PC-3 (cell line): Measurements from ENCODE around the gene CC2D2A. TPM values are rescaled to one million over a fixed set of nuclear protein-coding genes. Genes with fewer than 3 reads are reported as not detected.

Experiments used
- ATAC-seq: fragments of 200-7000 bp; cut with Tn5 transposase; 2 replicates; pipeline ENCODE4 v1.9.1; 2020; ENCODE audit warnings: mild to moderate bottlenecking, moderate library complexity
- BruUV-seq: library from RNA; stranded (reverse); fragments of 400-500 nt; replicated peaks from 2 replicates; lab custom pipeline; 2021; lab: Mats Ljungman, UMichigan
- CTCF ChIA-PET: fragments of 300-600 bp; sonication (Branson Sonifier 250); formaldehyde crosslinking; loops from one replicate; lab custom pipeline; 2022; ENCODE audit warnings: antibody characterized with exemption; lab: Charles Lee
- POLR2A ChIA-PET: fragments of 300-600 bp; sonication (Branson Sonifier 250); formaldehyde crosslinking; loops from one replicate; lab custom pipeline; 2022; ENCODE audit warnings: antibody characterized with exemption; ENCODE audit not compliant: unreplicated experiment; lab: Charles Lee
- DNase-seq: peaks from one replicate; pipeline ENCODE4 v3.0.0-alpha.2; 2015
- H2AFZ ChIP-seq: fragments of 300-600 bp; sonication (generic); 2 replicates; pipeline ENCODE4 v1.6.0; 2016; ENCODE audit warnings: antibody characterized with exemption, low read length
- H3F3A ChIP-seq: fragments of 300-600 bp; sonication (generic); one replicate; pipeline ENCODE4 v1.6.0; 2017; ENCODE audit warnings: antibody characterized with exemption, low read length, control low read depth, mild to moderate bottlenecking; ENCODE audit not compliant: unreplicated experiment
- H3K27ac ChIP-seq: fragments of 300-600 bp; sonication (generic); 2 replicates; pipeline ENCODE4 v1.5.1; 2016; ENCODE audit warnings: mild to moderate bottlenecking, low read length
- H3K27me3 ChIP-seq: fragments of 300-600 bp; sonication (generic); 2 replicates; pipeline ENCODE4 v1.6.1; 2016; ENCODE audit warnings: low read length, mixed read lengths
- H3K36me3 ChIP-seq: fragments of 300-600 bp; sonication (generic); 2 replicates; pipeline ENCODE4 v1.6.1; 2016; ENCODE audit warnings: low read depth, mixed run types, low read length, mixed read lengths
- H3K4me1 ChIP-seq: fragments of 300-600 bp; sonication (generic); 2 replicates; pipeline ENCODE4 v1.5.1; 2016; ENCODE audit warnings: low read length; ENCODE audit not compliant: insufficient read depth
- H3K4me2 ChIP-seq: fragments of 300-600 bp; sonication (generic); 2 replicates; pipeline ENCODE4 v1.6.0; 2016; ENCODE audit warnings: low read length
- H3K4me3 ChIP-seq: fragments of 300-600 bp; sonication (generic); 2 replicates; pipeline ENCODE4 v1.5.1; 2016; ENCODE audit warnings: mild to moderate bottlenecking, low read length, mixed read lengths
- H3K79me2 ChIP-seq: fragments of 300-600 bp; sonication (generic); 2 replicates; pipeline ENCODE4 v1.6.1; 2017; ENCODE audit warnings: low read length, mixed read lengths
- H3K9ac ChIP-seq: fragments of 300-600 bp; sonication (generic); 2 replicates; pipeline ENCODE4 v1.6.0; 2016; ENCODE audit warnings: mild to moderate bottlenecking, low read length
- H3K9me2 ChIP-seq: fragments of 300-600 bp; sonication (generic); replicated peaks from 2 replicates; pipeline ENCODE4 v1.6.1; 2016; ENCODE audit warnings: mixed run types, low read length, mixed read lengths
- H3K9me3 ChIP-seq: fragments of 300-600 bp; sonication (generic); 2 replicates; pipeline ENCODE4 v1.6.1; 2016; ENCODE audit warnings: low read length, mixed read lengths
- H4K20me1 ChIP-seq: fragments of 300-600 bp; sonication (generic); 2 replicates; pipeline ENCODE4 v1.6.1; 2016; ENCODE audit warnings: low read length, mixed read lengths
- CTCF ChIP-seq: fragments of 300-600 bp; sonication (generic); conservative IDR thresholded peaks from 2 replicates; pipeline ENCODE4 v1.5.1; 2017; ENCODE audit warnings: antibody characterized with exemption, low read depth, mild to moderate bottlenecking, low read length
- EZH2 ChIP-seq: fragments of 300-600 bp; sonication (generic); IDR thresholded peaks from one replicate; pipeline ENCODE4 v1.6.1; 2017; ENCODE audit warnings: antibody characterized with exemption, mild to moderate bottlenecking, low read length; ENCODE audit not compliant: unreplicated experiment
- EZH2phosphoT487 ChIP-seq: fragments of 300-600 bp; sonication (generic); IDR thresholded peaks from 2 replicates; pipeline ENCODE4 v1.6.1; 2018; ENCODE audit warnings: mild to moderate bottlenecking, antibody characterized with exemption, low read length, borderline replicate concordance
- intact Hi-C: fragments of 100-400 bp; cut with micrococcal nuclease; formaldehyde crosslinking; loops from 2 replicates; pipeline ENCODE4 v1.9.0; 2023
- total RNA-seq: library from RNA; depleted of rRNA; stranded (reverse); fragments of >200 nt; gene quantifications from 2 replicates; pipeline ENCODE4 v1.2.3, GENCODE V29; 2014

The CC2D2A gene
- total RNA-seq, 1 experiment from 2014 or later, result 13.4 TPM

GRCh38 chr4:15575966-15576365 is 106.3 kb downstream of the CC2D2A start:
- no peak overlapping the region for H3K4me3 ChIP-seq
- no peak overlapping the region for H3K9ac ChIP-seq
- H3K9me3 ChIP-seq, result no peaks in the 10 kb centered on the region
- H3K36me3 ChIP-seq, result no peaks in the 10 kb centered on the region; the same call in none of the 2 replicates
- intact Hi-C loops, result no loop called here
- H4K20me1 ChIP-seq, result no peaks in the 10 kb centered on the region
- no peaks in the 10 kb centered on the region for H3K4me1 ChIP-seq
- DNase-seq (no peak), ATAC-seq (no peak)
- TF ChIP-seq EZH2, result no peak
- no peak for TF ChIP-seq CTCF
- no peak for TF ChIP-seq EZH2phosphoT487
- H3K79me2 ChIP-seq, result no peaks in the 10 kb centered on the region
- H3F3A ChIP-seq, result no peaks in the 10 kb centered on the region
- POLR2A ChIA-PET, result no interaction called here
- H3K4me2 ChIP-seq, result no peak overlapping the region
- CTCF ChIA-PET, result no interaction called here
- no TSS peak for BruUV-seq
- no peaks in the 10 kb centered on the region for H3K27me3 ChIP-seq
- H2AFZ ChIP-seq, result no peak overlapping the region
- H3K9me2 ChIP-seq, result no peaks in the 10 kb centered on the region
- H3K27ac ChIP-seq, result no peak overlapping the region

DNA sequence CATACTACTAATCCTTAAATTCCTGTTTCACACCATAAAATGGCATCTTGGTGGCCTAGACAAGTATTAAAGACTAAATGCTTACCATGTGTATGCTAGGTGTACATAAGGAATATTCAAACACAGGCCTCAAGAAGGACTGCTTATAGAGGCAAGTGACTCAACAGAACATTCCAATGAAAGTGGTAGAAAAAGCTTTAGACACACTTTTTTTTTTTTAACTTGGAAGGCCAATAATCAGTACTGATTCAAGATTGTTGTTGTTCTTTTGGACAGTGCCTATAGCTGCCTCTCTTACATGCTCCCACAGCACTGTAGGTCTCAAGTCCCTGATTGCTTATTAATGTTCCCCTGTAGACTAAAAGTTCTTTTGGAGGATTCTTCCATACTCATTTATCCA is 107.8 kb downstream of the CC2D2A start:
- no TSS peak for BruUV-seq
- ATAC-seq (no peak), DNase-seq (no peak)
- H4K20me1 ChIP-seq, result no peaks in the 10 kb centered on the region
- POLR2A ChIA-PET, result no interaction called here
- CTCF ChIA-PET, result no interaction called here
- H3K27ac ChIP-seq, result no peak overlapping the region
- no peaks in the 10 kb centered on the region for H3K27me3 ChIP-seq
- H3F3A ChIP-seq, result no peaks in the 10 kb centered on the region
- no peaks in the 10 kb centered on the region for H3K9me3 ChIP-seq
- H3K4me1 ChIP-seq, result no peaks in the 10 kb centered on the region
- H3K79me2 ChIP-seq, result no peaks in the 10 kb centered on the region
- no peak overlapping the region for H3K4me2 ChIP-seq
- H3K9ac ChIP-seq, result no peak overlapping the region
- no peak overlapping the region for H2AFZ ChIP-seq
- TF ChIP-seq EZH2 (no peak), EZH2phosphoT487 (no peak), CTCF (no peak)
- no peaks in the 10 kb centered on the region; the same call in none of the 2 replicates for H3K36me3 ChIP-seq
- H3K4me3 ChIP-seq, result no peak overlapping the region
- H3K9me2 ChIP-seq, result no peaks in the 10 kb centered on the region
- intact Hi-C loops, result no loop called here

GRCh38 chr4:15584785-15585184 is 115.1 kb downstream of the CC2D2A start:
- H3K79me2 ChIP-seq, result no peaks in the 10 kb centered on the region
- no peak overlapping the region for H3K4me3 ChIP-seq
- no peaks in the 10 kb centered on the region for H3K9me3 ChIP-seq
- no peak overlapping the region for H3K27ac ChIP-seq
- H3K27me3 ChIP-seq, result no peaks in the 10 kb centered on the region
- H3K4me2 ChIP-seq, result no peak overlapping the region
- ChIA-PET POLR2A (no interaction called here), CTCF (no interaction called here)
- H3F3A ChIP-seq, result no peaks in the 10 kb centered on the region
- BruUV-seq, result no TSS peak
- no peak overlapping the region for H3K9ac ChIP-seq
- H4K20me1 ChIP-seq, result no peaks in the 10 kb centered on the region
- no peaks in the 10 kb centered on the region for H3K9me2 ChIP-seq
- ATAC-seq (no peak), DNase-seq (no peak)
- no peaks in the 10 kb centered on the region for H3K4me1 ChIP-seq
- TF ChIP-seq EZH2phosphoT487 (no peak), CTCF (no peak)
- intact Hi-C loops, result no loop called here
- no peaks in the 10 kb centered on the region; the same call in none of the 2 replicates for H3K36me3 ChIP-seq
- no peak overlapping the region for H2AFZ ChIP-seq
